Neural cell (in vitro differentiated cells): Measurements from ENCODE around the gene GPLD1.

ENCODE experiments used
- CTCF ChIP-seq: fragments of 450-650 bp; IDR thresholded peaks from 2 replicates; pipeline ENCODE4 v1.5.1; 2014; ENCODE audit warnings: antibody characterized with exemption, mild to moderate bottlenecking, moderate library complexity; ENCODE audit not compliant: poor library complexity, severe bottlenecking
- EP300 ChIP-seq: fragments of 450-650 bp; conservative IDR thresholded peaks from 2 replicates; pipeline ENCODE4 v1.6.1; 2014; ENCODE audit warnings: antibody characterized with exemption, mild to moderate bottlenecking, moderate library complexity; ENCODE audit not compliant: poor library complexity, severe bottlenecking
- EZH2 ChIP-seq: fragments of 200-600, 300-800 bp; shearing (Covaris generic), sonication (generic); IDR thresholded peaks from 2 replicates; pipeline ENCODE4 v1.6.1; 2014; ENCODE audit warnings: antibody characterized with exemption, low read length, borderline replicate concordance, mild to moderate bottlenecking; ENCODE audit not compliant: insufficient read depth, poor library complexity, severe bottlenecking
- MXI1 ChIP-seq: fragments of 450-650 bp; conservative IDR thresholded peaks from 2 replicates; pipeline ENCODE4 v1.6.1; 2014; ENCODE audit warnings: antibody characterized with exemption, mild to moderate bottlenecking; ENCODE audit not compliant: poor library complexity, severe bottlenecking
- POLR2AphosphoS5 ChIP-seq: IDR thresholded peaks from 2 replicates; pipeline ENCODE4 v1.6.1; 2012
- RAD21 ChIP-seq: fragments of 450-650 bp; conservative IDR thresholded peaks from 2 replicates; pipeline ENCODE4 v1.6.1; 2014; ENCODE audit warnings: antibody characterized with exemption, mild to moderate bottlenecking, moderate library complexity
- SMC3 ChIP-seq: fragments of 450-650 bp; conservative IDR thresholded peaks from 2 replicates; pipeline ENCODE4 v1.6.1; 2014; ENCODE audit warnings: antibody characterized with exemption, mild to moderate bottlenecking, moderate library complexity; ENCODE audit not compliant: poor library complexity
- TAF1 ChIP-seq: IDR thresholded peaks from 2 replicates; pipeline ENCODE4 v1.6.1; 2012; ENCODE audit warnings: low read depth

DNA sequence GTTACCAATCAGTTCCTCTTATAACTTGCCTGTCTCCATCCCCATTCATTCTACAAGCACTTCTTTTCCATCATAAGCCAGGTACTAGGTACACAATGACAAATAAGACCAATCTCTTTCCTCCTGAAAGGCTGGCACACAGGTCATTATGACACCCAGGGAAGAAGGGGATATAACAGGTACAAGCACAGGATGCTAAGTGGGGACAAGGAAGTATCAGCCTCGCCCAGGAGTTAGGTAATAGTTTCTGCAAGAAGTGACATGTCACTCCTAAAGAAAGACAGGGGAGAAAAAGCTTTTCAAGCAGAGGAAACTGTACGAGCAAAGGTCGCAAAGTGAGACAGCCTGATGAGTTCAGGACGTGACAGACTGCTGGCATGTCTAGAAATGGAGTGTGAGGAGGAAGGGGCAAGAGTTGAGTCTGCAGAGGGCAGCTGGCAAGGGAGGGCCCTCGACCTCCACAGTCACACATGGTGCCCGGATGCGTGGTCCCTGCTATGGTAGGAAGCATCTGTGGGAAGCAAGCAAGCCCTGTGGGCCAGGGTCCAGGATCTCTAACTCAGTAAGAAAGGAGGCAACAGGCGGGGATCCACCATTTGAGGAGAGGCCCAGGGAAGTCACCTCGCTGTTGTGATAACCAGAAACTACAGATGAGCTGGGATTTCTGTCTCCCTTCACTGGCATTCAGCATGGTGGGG is 40.4 kb downstream of the GPLD1 start:
- no peak for TF ChIP-seq CTCF
- no peak for TF ChIP-seq POLR2AphosphoS5
- no peak for TF ChIP-seq MXI1
- no peak for TF ChIP-seq RAD21
- no peak for TF ChIP-seq SMC3
- no peak for TF ChIP-seq EP300
- no peak for TF ChIP-seq TAF1
- TF ChIP-seq EZH2, result no peak
